ENCODE data around the gene SLFN12L. TPM values are rescaled to one million over a fixed set of nuclear protein-coding genes. Genes with fewer than 3 reads are reported as not detected.
"Not testable (repeated sequence)": the region's sequence is repeated elsewhere in the genome, so short reads cannot be mapped to it uniquely, and the experiment has no call there.

Gene SLFN12L
- total and polyA plus RNA-seq, 9 of the 15 experiments (the other 6 are each of a cell fraction or from before 2014, with no cell fraction given), result 0.04 to 0.31 (median 0.08) TPM; not detected in 3

DNA sequence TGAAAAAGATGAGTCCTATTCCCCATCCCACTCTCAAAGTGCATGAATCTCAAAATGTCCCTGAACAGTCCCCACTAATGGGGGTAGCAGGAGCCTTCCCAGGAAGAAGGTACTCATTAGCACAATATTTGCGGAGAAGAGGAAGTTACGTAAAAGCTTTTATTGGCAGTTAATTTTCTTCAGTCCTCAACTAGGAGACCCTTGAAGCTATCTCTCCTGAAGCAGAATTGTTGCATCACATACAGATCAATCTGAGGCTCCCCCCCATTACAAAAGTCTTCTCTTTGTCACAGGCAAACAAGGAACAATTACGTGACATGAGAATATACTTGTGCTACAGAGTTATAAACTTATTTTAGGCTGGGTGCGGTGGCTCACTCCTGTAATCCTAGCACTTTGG lies 14.2 kb downstream of the SLFN12L start (continued):
- TF ChIP-seq, protein P1, sequence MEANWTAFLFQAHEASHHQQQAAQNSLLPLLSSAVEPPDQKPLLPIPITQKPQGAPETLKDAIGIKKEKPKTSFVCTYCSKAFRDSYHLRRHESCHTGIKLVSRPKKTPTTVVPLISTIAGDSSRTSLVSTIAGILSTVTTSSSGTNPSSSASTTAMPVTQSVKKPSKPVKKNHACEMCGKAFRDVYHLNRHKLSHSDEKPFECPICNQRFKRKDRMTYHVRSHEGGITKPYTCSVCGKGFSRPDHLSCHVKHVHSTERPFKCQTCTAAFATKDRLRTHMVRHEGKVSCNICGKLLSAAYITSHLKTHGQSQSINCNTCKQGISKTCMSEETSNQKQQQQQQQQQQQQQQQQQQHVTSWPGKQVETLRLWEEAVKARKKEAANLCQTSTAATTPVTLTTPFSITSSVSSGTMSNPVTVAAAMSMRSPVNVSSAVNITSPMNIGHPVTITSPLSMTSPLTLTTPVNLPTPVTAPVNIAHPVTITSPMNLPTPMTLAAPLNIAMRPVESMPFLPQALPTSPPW (CRISPR knock-in tag; IDR thresholded peaks at IDR 0.05), result no peak
- TF ChIP-seq TBP (optimal IDR thresholded peaks at IDR 0.05; ENCODE audit: low read depth, low read length) (no peak), TCF3 (CRISPR knock-in tag; IDR thresholded peaks at IDR 0.05) (no peak)

DNA sequence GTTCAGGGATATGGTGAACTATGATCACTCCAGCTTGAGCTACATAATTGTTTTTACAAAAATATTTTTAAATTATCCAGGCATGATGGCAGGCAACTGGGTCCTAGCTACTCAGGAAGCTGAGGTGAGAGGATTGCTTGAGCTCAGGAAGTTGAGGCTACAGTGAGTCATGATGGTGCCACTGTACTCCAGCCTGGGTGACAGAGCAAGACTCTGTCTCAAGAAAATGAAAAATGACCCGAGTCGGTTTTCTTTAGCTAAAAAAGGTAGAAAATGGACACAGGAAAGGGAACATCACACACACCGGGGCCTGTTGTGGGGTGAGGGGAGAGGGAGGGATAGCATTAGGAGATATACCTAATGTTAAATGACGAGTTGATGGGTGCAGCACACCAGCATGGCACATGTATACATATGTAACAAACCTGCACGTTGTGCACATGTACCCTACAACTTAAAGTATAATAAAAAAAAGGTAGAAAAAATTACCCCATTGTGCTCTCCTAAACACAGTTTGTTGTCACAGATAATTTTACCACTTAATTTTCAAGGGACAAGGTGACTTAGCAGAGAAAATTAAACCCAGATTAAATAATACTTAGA lies 15.7 kb downstream of the SLFN12L start:
- H4K20me1 ChIP-seq (replicated peaks; ENCODE audit: control insufficient read depth, insufficient read depth, low read length); ATAC-seq; H3K4me3 ChIP-seq; H3K9me1 ChIP-seq (ENCODE audit: control insufficient read depth, insufficient read depth, low read length); in situ Hi-C loops (cut with MboI); FAIRE-seq; H3K27ac ChIP-seq (ENCODE audit: extremely low read depth, low read depth, low read length); H3K4me2 ChIP-seq (ENCODE audit: insufficient read depth, low read length); DNase-seq (ENCODE audit: extremely low read depth in 1 of 4, low spot score in 3 of 4); H3K4me1 ChIP-seq (replicated peaks in 1 of 2; ENCODE audit: control insufficient read depth in 2 of 2, insufficient read depth in 2 of 2, low read length in 2 of 2); H3K79me2 ChIP-seq (ENCODE audit: control insufficient read depth, insufficient read depth, low read length); H3K9ac ChIP-seq (ENCODE audit: insufficient read depth in 1 of 2, low read depth in 2 of 2, low read length in 2 of 2); intact Hi-C loops (cut with micrococcal nuclease); BruUV-seq (replicated peaks); H3K36me3 ChIP-seq (ENCODE audit: control insufficient read depth, insufficient read depth, low read length); H3K9me3 ChIP-seq (replicated peaks; ENCODE audit: control insufficient read depth, insufficient read depth, low read depth, low read length); CTCF ChIA-PET (ENCODE audit: low intra/inter-chr PET ratio); H2AFZ ChIP-seq (ENCODE audit: low read depth, low read length): not testable (repeated sequence)
- H3K27me3 ChIP-seq (ENCODE audit: control insufficient read depth in 2 of 2, insufficient read depth in 2 of 2, low read length in 2 of 2), result peaks cover 6 to 10% of the 10 kb centered on the region in 2 experiments; a peak in 3 of 5 replicates
- WGBS (ENCODE audit: insufficient coverage, low coverage, missing lambda C conversion rate), result 0% methylated on average over 5 of the region's 5 CpGs
- POLR2A ChIA-PET, result interaction anchor here (0.6 kb wide), 1 partner anchor 82 kb away, joined by 3 read pairs; no protein-coding TSS in a partner anchor

All from K562 (cell line).